ENCODE results near the gene CSRNP3.

The CSRNP3 gene

DNA sequence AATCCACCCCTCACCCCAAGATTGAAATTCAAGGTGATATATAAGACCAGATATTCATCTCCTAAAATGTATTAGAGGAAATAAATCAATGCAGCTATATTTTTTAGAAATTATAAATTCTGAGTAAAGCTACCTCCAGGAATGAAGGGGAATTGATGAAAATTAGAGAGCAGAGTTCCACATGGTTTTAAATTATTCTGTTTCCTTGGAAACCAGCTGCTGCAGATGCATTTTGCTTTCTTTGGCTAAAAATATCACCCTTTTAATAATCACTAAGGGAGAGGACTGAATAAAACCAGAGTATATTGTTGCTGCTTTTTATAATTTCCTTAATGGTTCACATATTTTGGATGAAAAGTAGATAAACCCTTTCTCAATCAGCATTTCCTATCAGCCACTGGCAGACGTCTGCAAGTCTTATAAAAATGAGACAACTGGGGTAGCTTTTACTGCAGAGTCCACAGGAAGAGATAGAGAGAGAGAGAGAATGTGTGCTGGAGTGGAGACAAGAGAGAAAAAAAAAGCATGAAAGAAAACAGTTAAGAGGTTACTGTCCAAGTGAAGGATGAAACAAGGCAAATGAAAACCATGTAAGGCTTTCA, 2.0 kb downstream of the CSRNP3 start:
- DNase-seq (ENCODE audit: low spot score): no peak

DNA sequence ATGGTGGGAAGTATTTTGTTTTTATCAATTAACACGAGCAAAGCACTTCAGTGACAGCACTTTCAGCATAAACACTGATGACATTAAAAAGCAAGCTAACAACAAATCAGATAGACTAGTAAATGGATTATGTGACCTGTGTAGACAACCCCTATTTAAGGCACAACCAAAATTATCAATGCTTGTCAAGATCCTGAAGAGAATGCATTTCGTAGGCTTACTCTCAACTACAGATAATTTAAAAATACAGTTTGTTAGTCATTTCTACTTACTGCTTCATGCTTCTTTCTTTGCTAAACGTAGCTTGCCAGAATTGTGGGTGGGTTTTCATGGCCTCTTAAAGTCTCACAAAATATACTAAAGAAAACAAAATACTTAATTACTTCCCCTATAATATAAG, 3.4 kb downstream of the CSRNP3 start:
- no peak for DNase-seq (ENCODE audit: low spot score)

GRCh38 chr2:165474619-165475276, 5.2 kb downstream of the CSRNP3 start:
- no peak for DNase-seq (ENCODE audit: low spot score)

DNA sequence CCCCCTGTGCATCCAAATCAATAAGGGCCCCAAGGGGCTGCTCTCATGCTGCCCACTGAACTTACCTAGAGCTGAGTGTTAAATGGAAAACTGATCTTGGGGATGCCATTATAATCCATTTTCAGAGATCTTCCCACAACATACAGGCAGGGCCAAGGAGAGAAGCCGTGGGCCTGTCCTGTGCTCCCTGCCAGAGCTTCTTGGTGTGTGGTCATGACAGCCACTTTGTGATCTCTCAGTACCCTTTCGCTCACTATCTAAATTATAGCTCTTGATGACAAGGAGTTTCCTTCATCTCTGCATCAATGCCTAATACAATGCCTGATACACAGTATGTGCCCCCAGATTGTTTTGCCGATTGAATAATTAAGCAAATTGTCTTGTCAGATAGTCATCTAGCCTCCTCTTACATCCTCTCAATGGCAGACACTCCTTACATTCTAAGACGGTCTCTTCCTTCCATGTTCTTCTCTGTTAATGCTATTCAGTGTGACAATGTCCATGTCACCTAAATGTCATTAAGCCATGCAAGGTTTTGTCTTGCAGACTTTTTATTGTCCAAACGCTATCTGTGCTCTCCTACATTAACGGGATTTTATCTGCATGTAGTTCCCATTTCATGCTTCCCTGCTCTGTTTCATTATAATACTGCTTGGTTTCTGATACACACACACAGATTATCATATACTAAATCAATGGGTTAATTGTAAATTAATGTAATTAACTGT, 5.9 kb downstream of the CSRNP3 start:
- no peak for DNase-seq (ENCODE audit: low spot score)

DNA sequence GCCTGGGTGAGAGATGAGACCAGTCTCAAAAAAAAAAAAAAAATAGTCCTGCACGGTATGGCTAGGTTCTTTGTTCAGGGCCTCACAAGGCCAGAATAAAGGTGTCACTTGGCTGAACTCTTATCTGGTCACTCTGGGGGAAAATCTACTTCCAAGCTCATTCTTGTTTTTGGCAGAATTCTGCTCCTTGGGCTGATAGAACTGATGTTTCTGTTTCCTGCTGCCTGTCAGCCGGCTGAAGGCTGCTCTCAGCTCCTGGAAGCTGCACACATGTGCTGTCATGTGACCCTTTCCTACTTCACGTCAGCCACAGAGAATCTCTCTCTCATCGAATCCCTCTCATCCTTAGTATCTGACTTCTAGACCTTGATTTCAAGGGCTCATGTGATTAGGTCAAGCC, 10.4 kb downstream of the CSRNP3 start:
- DNase-seq (ENCODE audit: low spot score): no peak

DNA sequence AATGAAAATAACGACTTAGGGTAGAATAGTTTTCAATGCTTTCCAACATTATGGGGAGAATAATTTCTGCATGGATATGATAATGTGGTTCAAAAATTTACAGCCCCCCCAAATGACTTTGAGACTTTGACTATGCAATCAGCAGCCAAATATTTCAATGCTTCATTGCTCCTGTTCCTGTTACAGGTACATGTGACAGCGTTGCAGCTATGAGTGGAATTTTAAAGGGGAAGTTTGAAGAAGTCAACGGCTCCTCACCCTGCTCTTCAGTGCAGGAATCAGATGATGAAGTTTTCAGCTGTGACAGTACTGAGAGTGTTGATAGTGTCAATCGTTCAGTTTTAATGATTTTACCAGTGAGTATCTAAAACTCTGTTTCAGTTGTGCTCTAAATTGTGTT, 25.1 kb downstream of the CSRNP3 start:
- no peak for DNase-seq (ENCODE audit: low spot score)

GRCh38 chr2:165497659-165498317, 28.3 kb downstream of the CSRNP3 start:
- DNase-seq (ENCODE audit: low spot score): no peak

GRCh38 chr2:165499131-165499530, 29.6 kb downstream of the CSRNP3 start:
- DNase-seq (ENCODE audit: low spot score): no peak

- no peak for DNase-seq (ENCODE audit: low spot score)
Observed at GRCh38 chr2:165500001-165500400, 30.5 kb downstream of the CSRNP3 start.

- DNase-seq (ENCODE audit: low spot score): no peak
Observed at GRCh38 chr2:165500816-165501215, 31.3 kb downstream of the CSRNP3 start.

DNA sequence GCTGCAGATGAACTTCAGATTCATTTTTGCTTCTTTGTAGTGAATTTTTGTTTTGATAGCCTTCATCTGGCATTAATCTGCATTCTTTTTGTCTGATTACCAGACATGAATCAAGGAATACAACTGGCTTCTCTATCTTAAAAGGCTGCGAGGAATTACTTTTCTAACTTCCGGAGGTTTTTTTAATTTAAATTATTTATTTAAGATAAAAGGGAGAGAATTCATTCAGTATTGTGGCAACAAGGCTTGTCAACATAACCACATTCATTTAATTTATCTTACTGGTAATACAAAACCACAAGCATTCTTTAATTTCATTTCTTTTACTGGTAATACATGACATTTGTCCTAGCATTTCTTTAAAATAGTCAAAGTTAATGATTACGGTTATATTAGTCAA, 36.0 kb downstream of the CSRNP3 start:
- no peak for DNase-seq (ENCODE audit: low spot score)

GRCh38 chr2:165508927-165509326, 39.4 kb downstream of the CSRNP3 start:
- no peak for DNase-seq (ENCODE audit: low spot score)

- no peak for DNase-seq (ENCODE audit: low spot score)
Observed at GRCh38 chr2:165513479-165513878, 44.0 kb downstream of the CSRNP3 start.

GRCh38 chr2:165518611-165519010, 49.1 kb downstream of the CSRNP3 start:
- no peak for DNase-seq (ENCODE audit: low spot score)

DNA sequence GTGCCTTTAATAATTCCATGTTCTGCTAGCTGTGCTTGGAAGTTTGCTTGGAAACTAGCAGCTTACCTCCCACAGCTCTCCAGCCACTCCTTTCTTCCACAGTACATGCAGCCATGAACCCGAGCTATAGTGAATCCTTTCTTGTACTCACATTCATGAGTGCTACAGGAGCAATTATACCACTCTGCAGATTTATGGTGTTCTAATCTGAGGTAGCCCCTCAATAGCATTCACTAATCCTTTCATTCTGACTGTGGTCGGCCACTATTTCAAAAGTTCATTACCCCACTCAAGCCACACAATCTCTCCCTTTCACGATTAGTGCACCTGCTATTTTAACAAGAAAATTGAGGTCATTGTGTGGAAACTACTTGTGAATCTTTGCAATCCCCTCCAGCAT, 53.2 kb downstream of the CSRNP3 start:
- DNase-seq (ENCODE audit: low spot score): no peak

DNA sequence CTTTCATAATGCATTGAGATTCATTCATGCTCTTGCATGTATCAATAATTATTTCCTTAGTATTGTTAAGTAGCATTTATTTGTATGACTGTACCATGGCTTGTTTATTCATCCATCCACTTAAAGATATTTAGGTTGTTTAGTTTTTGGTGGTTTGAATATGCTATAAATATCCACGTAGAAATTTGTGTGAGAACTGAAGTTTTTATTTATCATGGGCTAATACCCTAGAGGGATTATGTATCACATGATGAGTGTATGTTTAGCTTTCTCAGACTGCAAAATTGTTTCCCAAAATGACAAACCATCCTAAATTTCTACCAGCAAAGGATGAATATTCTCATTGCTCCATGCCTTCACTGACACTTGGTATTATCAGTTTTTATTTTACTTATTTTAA, 55.2 kb downstream of the CSRNP3 start:
- no peak for DNase-seq (ENCODE audit: low spot score)

DNA sequence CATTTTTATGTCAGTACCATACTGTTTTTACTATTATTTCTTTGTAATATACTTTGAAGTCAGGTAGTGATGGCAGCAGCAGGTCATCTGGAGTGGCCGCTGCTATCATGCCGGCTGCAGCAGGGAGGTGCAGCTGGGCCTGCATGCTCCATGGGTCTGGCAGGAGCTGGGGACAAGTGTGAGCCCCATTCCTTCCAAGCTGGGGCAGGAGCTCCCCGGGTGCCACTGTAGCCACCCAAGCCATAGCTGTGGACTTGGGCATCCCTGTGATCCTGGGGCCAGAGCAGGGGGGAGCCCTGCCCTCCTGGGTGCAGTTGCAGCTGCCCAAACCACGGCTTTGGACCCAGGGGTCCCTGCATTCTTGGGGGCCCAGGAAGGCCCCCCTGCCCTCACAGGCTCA, 59.2 kb downstream of the CSRNP3 start:
- DNase-seq (ENCODE audit: low spot score): no peak

DNA sequence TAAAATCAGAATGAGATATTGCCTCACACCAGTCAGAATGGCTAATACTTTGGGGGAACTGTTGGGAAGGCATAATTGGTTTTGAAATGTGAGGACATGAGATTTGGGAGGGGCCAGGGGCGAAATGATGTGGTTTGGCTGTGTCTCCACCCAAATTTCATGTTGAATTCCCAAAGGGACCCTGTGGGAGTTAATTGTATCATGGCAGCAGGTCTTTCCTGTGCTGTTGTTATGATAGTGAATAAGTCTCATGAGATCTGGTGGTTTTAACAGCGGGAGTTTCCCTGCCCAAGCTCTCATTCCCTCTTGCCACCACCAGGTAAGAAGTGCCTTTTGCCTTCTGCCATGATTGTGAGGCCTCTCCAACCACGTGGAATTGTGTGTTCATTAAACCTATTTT, 59.6 kb downstream of the CSRNP3 start:
- no peak for DNase-seq (ENCODE audit: low spot score)

DNA sequence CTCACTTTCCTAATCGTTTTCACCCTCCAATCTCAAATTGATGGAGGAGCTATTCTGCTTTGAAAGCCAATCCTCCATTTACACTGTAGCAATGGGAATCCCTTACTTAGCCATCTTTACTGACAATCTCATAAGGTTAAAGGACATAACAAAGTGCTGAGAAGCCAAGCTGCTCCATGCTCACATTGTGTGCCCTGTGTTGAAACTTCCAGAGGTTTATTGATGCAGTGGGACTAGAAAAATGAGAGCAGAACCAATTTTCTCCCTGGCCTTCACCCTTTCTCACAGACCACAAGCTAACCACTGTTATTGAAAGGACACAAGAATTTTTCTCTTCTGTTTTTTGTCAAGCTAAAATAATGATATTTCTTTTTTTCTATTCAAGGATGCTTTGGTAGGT, 63.8 kb downstream of the CSRNP3 start:
- no peak for DNase-seq (ENCODE audit: low spot score)

GRCh38 chr2:165535471-165535870, 66.0 kb downstream of the CSRNP3 start:
- DNase-seq (ENCODE audit: low spot score): no peak

GRCh38 chr2:165536851-165537499, 67.5 kb downstream of the CSRNP3 start:
- no peak for DNase-seq (ENCODE audit: low spot score)

GRCh38 chr2:165539985-165540384, 70.5 kb downstream of the CSRNP3 start:
- DNase-seq (ENCODE audit: low spot score): no peak

GRCh38 chr2:165544897-165545296, 75.4 kb downstream of the CSRNP3 start:
- DNase-seq (ENCODE audit: low spot score): no peak

Measured in GM03348 (cell line).